ENCODE results near the gene PTPN1.

Gene PTPN1

GRCh38 chr20:50607850-50608749, 97.9 kb downstream of the PTPN1 start:
- H3K4me1 ChIP-seq (ENCODE audit: control insufficient read depth, insufficient read depth, low read length): no peaks in the 10 kb centered on the region
- H3K36me3 ChIP-seq (ENCODE audit: control insufficient read depth in 2 of 2, insufficient read depth in 1 of 2, low read length in 2 of 2): no peaks in the 10 kb centered on the region
- TF ChIP-seq ZNF426 (tag by site-specific recombination; IDR thresholded peaks at IDR 0.05) (no peak), ZNF121 (tag by site-specific recombination; IDR thresholded peaks at IDR 0.05) (no peak), GFI1B (tag by site-specific recombination; IDR thresholded peaks at IDR 0.05) (no peak), ZBTB10 (tag by site-specific recombination; IDR thresholded peaks at IDR 0.05) (no peak), PRDM1 (tag by site-specific recombination; IDR thresholded peaks at IDR 0.05) (no peak), ZNF624 (tag by site-specific recombination; IDR thresholded peaks at IDR 0.05) (no peak), ZNF521 (tag by site-specific recombination; IDR thresholded peaks at IDR 0.05) (no peak), REPIN1 (tag by site-specific recombination; IDR thresholded peaks at IDR 0.05; ENCODE audit: low read depth) (no peak), KLF10 (tag by site-specific recombination; IDR thresholded peaks at IDR 0.05) (no peak), ZNF654 (tag by site-specific recombination; IDR thresholded peaks at IDR 0.05; ENCODE audit: low read depth) (no peak), IKZF3 (tag by site-specific recombination; IDR thresholded peaks at IDR 0.05) (no peak), KLF16 (tag by site-specific recombination; IDR thresholded peaks at IDR 0.05) (no peak), ZNF549 (tag by site-specific recombination; IDR thresholded peaks at IDR 0.05) (no peak), ZBTB7A (tag by site-specific recombination; IDR thresholded peaks at IDR 0.05; ENCODE audit: low read depth) (no peak)
- no peaks in the 10 kb centered on the region for H3K9me3 ChIP-seq (ENCODE audit: control insufficient read depth, insufficient read depth, low read depth, low read length)
- ChIA-PET CTCF (interaction anchor here (0.7 kb wide), 1 partner anchor 24 kb away, joined by 3 read pairs; no protein-coding TSS in a partner anchor), POLR2A (no interaction called here)
- H3K4me3 ChIP-seq (ENCODE audit: low read depth, low read length): no peak overlapping the region
- no peak overlapping the region for H3K27ac ChIP-seq (ENCODE audit: extremely low read depth, low read depth, low read length)

GRCh38 chr20:50608750-50609104, 98.5 kb downstream of the PTPN1 start:
- Histone ChIP-seq H3K9me3 (ENCODE audit: control insufficient read depth, insufficient read depth, low read depth, low read length) (no peaks in the 10 kb centered on the region), H3K36me3 (ENCODE audit: control insufficient read depth in 2 of 2, insufficient read depth in 1 of 2, low read length in 2 of 2) (no peaks in the 10 kb centered on the region), H3K27ac (ENCODE audit: extremely low read depth, low read depth, low read length) (no peak overlapping the region), H3K4me3 (ENCODE audit: low read depth, low read length) (no peak overlapping the region), H3K4me1 (ENCODE audit: control insufficient read depth, insufficient read depth, low read length) (no peaks in the 10 kb centered on the region)
- TF ChIP-seq MZF1 (tag by site-specific recombination; IDR thresholded peaks at IDR 0.05; ENCODE audit: borderline replicate concordance): no peak
- no peak for TF ChIP-seq KLF7 (tag by site-specific recombination; IDR thresholded peaks at IDR 0.05; ENCODE audit: borderline replicate concordance)
- TF ChIP-seq OSR2 (tag by site-specific recombination; IDR thresholded peaks at IDR 0.05): no peak
- TF ChIP-seq ZFP37 (tag by site-specific recombination; IDR thresholded peaks at IDR 0.05): no peak
- no peak for TF ChIP-seq ZBTB1 (tag by site-specific recombination; IDR thresholded peaks at IDR 0.05)
- no peak for TF ChIP-seq ZSCAN18 (tag by site-specific recombination; IDR thresholded peaks at IDR 0.05)
- TF ChIP-seq ZNF404 (tag by site-specific recombination; IDR thresholded peaks at IDR 0.05): no peak
- no peak for TF ChIP-seq FEZF1 (tag by site-specific recombination; IDR thresholded peaks at IDR 0.05)
- CTCF ChIA-PET: interaction anchor here (0.7 to 0.9 kb wide), 2 partner anchors 24 to 144 kb away, joined by 3 to 5 read pairs; no protein-coding TSS in a partner anchor
- POLR2A ChIA-PET: no interaction called here
